GM23338 (cell line): Measurements from ENCODE around the gene PPM1H.

Experiments
- CTCF ChIP-seq, 2 experiments: fragments of 200-600 bp in 1 of 2; sonication (generic) in 1 of 2; conservative IDR thresholded peaks; 2 replicates each; pipeline versions ENCODE4 v1.5.1 to v1.6.1; 2016 to 2017; ENCODE audit warnings: antibody characterized with exemption in 2 of 2, low read depth in 2 of 2, mild to moderate bottlenecking in 2 of 2, moderate library complexity in 1 of 2
- EZH2 ChIP-seq: fragments of 200-600 bp; sonication (generic); IDR thresholded peaks from one replicate; pipeline ENCODE4 v1.8.0; 2017; ENCODE audit warnings: antibody characterized with exemption, mild to moderate bottlenecking, low read depth; ENCODE audit not compliant: unreplicated experiment
- POLR2AphosphoS5 ChIP-seq: IDR thresholded peaks from 2 replicates; pipeline ENCODE4 v1.6.1; 2016; ENCODE audit warnings: antibody characterized with exemption, low read depth
- REST ChIP-seq: IDR thresholded peaks from one replicate; pipeline ENCODE4 v1.6.1; 2018; ENCODE audit warnings: antibody characterized with exemption; ENCODE audit not compliant: unreplicated experiment
- ZNF114 ChIP-seq: fragments of 250-450 bp; sonication (Bioruptor Pico); IDR thresholded peaks from 2 replicates; pipeline ENCODE4 v1.5.0; 2020; ENCODE audit warnings: mild to moderate bottlenecking, moderate library complexity
- TF ChIP-seq, protein P1 (sequence below): fragments of 250-450 bp; sonication (Bioruptor Pico); IDR thresholded peaks from 2 replicates; pipeline ENCODE4 v1.5.0; 2020; ENCODE audit warnings: mild to moderate bottlenecking, moderate library complexity

GRCh38 chr12:62656591-62657362, 278.2 kb downstream of the PPM1H start:
- no peak for TF ChIP-seq CTCF (conservative IDR thresholded peaks at IDR 0.05; ENCODE audit: low read depth in 2 of 2)
- no peak for TF ChIP-seq EZH2
- TF ChIP-seq REST: no peak
- TF ChIP-seq POLR2AphosphoS5: no peak
- TF ChIP-seq, protein P1, sequence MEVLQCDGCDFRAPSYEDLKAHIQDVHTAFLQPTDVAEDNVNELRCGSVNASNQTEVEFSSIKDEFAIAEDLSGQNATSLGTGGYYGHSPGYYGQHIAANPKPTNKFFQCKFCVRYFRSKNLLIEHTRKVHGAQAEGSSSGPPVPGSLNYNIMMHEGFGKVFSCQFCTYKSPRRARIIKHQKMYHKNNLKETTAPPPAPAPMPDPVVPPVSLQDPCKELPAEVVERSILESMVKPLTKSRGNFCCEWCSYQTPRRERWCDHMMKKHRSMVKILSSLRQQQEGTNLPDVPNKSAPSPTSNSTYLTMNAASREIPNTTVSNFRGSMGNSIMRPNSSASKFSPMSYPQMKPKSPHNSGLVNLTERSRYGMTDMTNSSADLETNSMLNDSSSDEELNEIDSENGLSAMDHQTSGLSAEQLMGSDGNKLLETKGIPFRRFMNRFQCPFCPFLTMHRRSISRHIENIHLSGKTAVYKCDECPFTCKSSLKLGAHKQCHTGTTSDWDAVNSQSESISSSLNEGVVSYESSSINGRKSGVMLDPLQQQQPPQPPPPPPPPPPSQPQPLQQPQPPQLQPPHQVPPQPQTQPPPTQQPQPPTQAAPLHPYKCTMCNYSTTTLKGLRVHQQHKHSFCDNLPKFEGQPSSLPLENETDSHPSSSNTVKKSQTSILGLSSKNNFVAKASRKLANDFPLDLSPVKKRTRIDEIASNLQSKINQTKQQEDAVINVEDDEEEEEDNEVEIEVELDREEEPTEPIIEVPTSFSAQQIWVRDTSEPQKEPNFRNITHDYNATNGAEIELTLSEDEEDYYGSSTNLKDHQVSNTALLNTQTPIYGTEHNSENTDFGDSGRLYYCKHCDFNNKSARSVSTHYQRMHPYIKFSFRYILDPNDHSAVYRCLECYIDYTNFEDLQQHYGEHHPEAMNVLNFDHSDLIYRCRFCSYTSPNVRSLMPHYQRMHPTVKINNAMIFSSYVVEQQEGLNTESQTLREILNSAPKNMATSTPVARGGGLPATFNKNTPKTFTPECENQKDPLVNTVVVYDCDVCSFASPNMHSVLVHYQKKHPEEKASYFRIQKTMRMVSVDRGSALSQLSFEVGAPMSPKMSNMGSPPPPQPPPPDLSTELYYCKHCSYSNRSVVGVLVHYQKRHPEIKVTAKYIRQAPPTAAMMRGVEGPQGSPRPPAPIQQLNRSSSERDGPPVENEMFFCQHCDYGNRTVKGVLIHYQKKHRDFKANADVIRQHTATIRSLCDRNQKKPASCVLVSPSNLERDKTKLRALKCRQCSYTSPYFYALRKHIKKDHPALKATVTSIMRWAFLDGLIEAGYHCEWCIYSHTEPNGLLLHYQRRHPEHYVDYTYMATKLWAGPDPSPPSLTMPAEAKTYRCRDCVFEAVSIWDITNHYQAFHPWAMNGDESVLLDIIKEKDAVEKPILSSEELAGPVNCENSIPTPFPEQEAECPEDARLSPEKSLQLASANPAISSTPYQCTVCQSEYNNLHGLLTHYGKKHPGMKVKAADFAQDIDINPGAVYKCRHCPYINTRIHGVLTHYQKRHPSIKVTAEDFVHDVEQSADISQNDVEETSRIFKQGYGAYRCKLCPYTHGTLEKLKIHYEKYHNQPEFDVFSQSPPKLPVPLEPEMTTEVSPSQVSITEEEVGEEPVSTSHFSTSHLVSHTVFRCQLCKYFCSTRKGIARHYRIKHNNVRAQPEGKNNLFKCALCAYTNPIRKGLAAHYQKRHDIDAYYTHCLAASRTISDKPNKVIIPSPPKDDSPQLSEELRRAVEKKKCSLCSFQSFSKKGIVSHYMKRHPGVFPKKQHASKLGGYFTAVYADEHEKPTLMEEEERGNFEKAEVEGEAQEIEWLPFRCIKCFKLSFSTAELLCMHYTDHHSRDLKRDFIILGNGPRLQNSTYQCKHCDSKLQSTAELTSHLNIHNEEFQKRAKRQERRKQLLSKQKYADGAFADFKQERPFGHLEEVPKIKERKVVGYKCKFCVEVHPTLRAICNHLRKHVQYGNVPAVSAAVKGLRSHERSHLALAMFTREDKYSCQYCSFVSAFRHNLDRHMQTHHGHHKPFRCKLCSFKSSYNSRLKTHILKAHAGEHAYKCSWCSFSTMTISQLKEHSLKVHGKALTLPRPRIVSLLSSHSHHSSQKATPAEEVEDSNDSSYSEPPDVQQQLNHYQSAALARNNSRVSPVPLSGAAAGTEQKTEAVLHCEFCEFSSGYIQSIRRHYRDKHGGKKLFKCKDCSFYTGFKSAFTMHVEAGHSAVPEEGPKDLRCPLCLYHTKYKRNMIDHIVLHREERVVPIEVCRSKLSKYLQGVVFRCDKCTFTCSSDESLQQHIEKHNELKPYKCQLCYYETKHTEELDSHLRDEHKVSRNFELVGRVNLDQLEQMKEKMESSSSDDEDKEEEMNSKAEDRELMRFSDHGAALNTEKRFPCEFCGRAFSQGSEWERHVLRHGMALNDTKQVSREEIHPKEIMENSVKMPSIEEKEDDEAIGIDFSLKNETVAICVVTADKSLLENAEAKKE (CRISPR knock-in tag): no peak
- no peak for TF ChIP-seq ZNF114
